ENCODE measurements around the gene RRAS2. TPM values are rescaled to one million over a fixed set of nuclear protein-coding genes. Genes with fewer than 3 reads are reported as not detected.
"Not testable (repeated sequence)": the region's sequence is repeated elsewhere in the genome, so short reads cannot be mapped to it uniquely, and the experiment has no call there.

RRAS2 gene
- total RNA-seq, 1 experiment from 2014 or later = 200 TPM

GRCh38 chr11:14361951-14362350, 3.0 kb upstream of the RRAS2 start:
- H3K4me3 ChIP-seq = no peak overlapping the region
- H3K27me3 ChIP-seq (replicated peaks) = no peaks in the 10 kb centered on the region
- 0 out of 2 replicates have a peak, but pooled peaks cover 3% of the 10 kb centered on the region for H3K9me3 ChIP-seq (replicated peaks)
- no peak for DNase-seq (ENCODE audit: low read depth in 1 of 2, low spot score in 2 of 2)
- H3K4me1 ChIP-seq (replicated peaks) = peaks cover 14% of the 10 kb centered on the region
- no peak overlapping the region for H3K27ac ChIP-seq
- H3K36me3 ChIP-seq = peaks cover 9% of the 10 kb centered on the region

- Histone ChIP-seq H3K4me1 (replicated peaks) (peaks cover 14% of the 10 kb centered on the region), H3K9me3 (replicated peaks) (0 out of 2 replicates have a peak, but pooled peaks cover 3% of the 10 kb centered on the region), H3K4me3 (no peak overlapping the region), H3K27me3 (replicated peaks) (no peaks in the 10 kb centered on the region), H3K36me3 (peaks cover 15% of the 10 kb centered on the region), H3K27ac (no peak overlapping the region)
- DNase-seq (ENCODE audit: low read depth in 1 of 2, low spot score in 2 of 2) = no peak
Measured at GRCh38 chr11:14360976-14361375, 2.0 kb upstream of the RRAS2 start.

- peaks cover 14% of the 10 kb centered on the region for H3K4me1 ChIP-seq (replicated peaks)
- H3K27ac ChIP-seq = no peak overlapping the region
- H3K4me3 ChIP-seq = peak overlapping the region; percentile 100
- H3K36me3 ChIP-seq = peaks cover 18% of the 10 kb centered on the region
- H3K9me3 ChIP-seq (replicated peaks) = 0 out of 2 replicates have a peak, but pooled peaks cover 3% of the 10 kb centered on the region
- DNase-seq (ENCODE audit: low read depth in 1 of 2, low spot score in 2 of 2) = peak in 1 of 2 experiments; percentile 46
- no peaks in the 10 kb centered on the region for H3K27me3 ChIP-seq (replicated peaks)
Measured at GRCh38 chr11:14359501-14360031, 583 bp upstream of the RRAS2 start.

- peak overlapping the region; percentile 100 for H3K4me3 ChIP-seq
- H3K36me3 ChIP-seq = peaks cover 18% of the 10 kb centered on the region
- peak overlapping the region; percentile 86 for H3K27ac ChIP-seq
- H3K27me3 ChIP-seq (replicated peaks) = no peaks in the 10 kb centered on the region
- peaks cover 14% of the 10 kb centered on the region for H3K4me1 ChIP-seq (replicated peaks)
- peak; percentile 80 to 86 for DNase-seq (ENCODE audit: low read depth in 1 of 2, low spot score in 2 of 2)
- 0 out of 2 replicates have a peak, but pooled peaks cover 3% of the 10 kb centered on the region for H3K9me3 ChIP-seq (replicated peaks)
Measured at GRCh38 chr11:14357881-14358728, 878 bp downstream of the RRAS2 start.

- Histone ChIP-seq H3K27ac (no peak overlapping the region), H3K27me3 (replicated peaks) (no peaks in the 10 kb centered on the region), H3K4me3 (no peak overlapping the region), H3K4me1 (replicated peaks) (peaks cover 14% of the 10 kb centered on the region), H3K9me3 (replicated peaks) (0 out of 2 replicates have a peak, but pooled peaks cover 3% of the 10 kb centered on the region), H3K36me3 (peaks cover 18% of the 10 kb centered on the region)
- DNase-seq (ENCODE audit: low read depth in 1 of 2, low spot score in 2 of 2) = no peak
Measured at GRCh38 chr11:14356342-14356741, 2.6 kb downstream of the RRAS2 start.

GRCh38 chr11:14354604-14355003, 4.4 kb downstream of the RRAS2 start:
- H3K4me1 ChIP-seq (replicated peaks) = peaks cover 11% of the 10 kb centered on the region
- DNase-seq (ENCODE audit: low read depth in 1 of 2, low spot score in 2 of 2); H3K4me3 ChIP-seq; H3K27me3 ChIP-seq (replicated peaks); H3K9me3 ChIP-seq (replicated peaks); H3K27ac ChIP-seq: not testable (repeated sequence)
- H3K36me3 ChIP-seq = peaks cover 26% of the 10 kb centered on the region

- Histone ChIP-seq H3K27me3 (replicated peaks) (no peaks in the 10 kb centered on the region), H3K4me1 (replicated peaks) (peaks cover 4% of the 10 kb centered on the region), H3K9me3 (replicated peaks) (peaks cover 10% of the 10 kb centered on the region), H3K4me3 (no peak overlapping the region), H3K27ac (no peak overlapping the region), H3K36me3 (peaks cover 18% of the 10 kb centered on the region; the same call in 1 of the 2 replicates)
- no peak for DNase-seq (ENCODE audit: low read depth in 1 of 2, low spot score in 2 of 2)
Measured at GRCh38 chr11:14350716-14351238, 8.2 kb downstream of the RRAS2 start.

- H3K27me3 ChIP-seq (replicated peaks) = no peaks in the 10 kb centered on the region
- H3K27ac ChIP-seq = no peak overlapping the region
- DNase-seq (ENCODE audit: low read depth in 1 of 2, low spot score in 2 of 2) = no peak
- no peak overlapping the region for H3K4me3 ChIP-seq
- peaks cover 10% of the 10 kb centered on the region for H3K9me3 ChIP-seq (replicated peaks)
- H3K4me1 ChIP-seq (replicated peaks) = peaks cover 9% of the 10 kb centered on the region
- peaks cover 17% of the 10 kb centered on the region; the same call in 1 of the 2 replicates for H3K36me3 ChIP-seq
Measured at GRCh38 chr11:14350215-14350614, 8.8 kb downstream of the RRAS2 start.

- Histone ChIP-seq H3K36me3 (peaks cover 17% of the 10 kb centered on the region; the same call in 1 of the 2 replicates), H3K27me3 (replicated peaks) (no peaks in the 10 kb centered on the region), H3K9me3 (replicated peaks) (peaks cover 10% of the 10 kb centered on the region), H3K4me1 (replicated peaks) (peaks cover 11% of the 10 kb centered on the region), H3K27ac (no peak overlapping the region), H3K4me3 (no peak overlapping the region)
- DNase-seq (ENCODE audit: low read depth in 1 of 2, low spot score in 2 of 2) = no peak
Measured at GRCh38 chr11:14347991-14348390, 11.0 kb downstream of the RRAS2 start.

GRCh38 chr11:14347494-14347893, 11.5 kb downstream of the RRAS2 start:
- H3K9me3 ChIP-seq (replicated peaks) = peaks cover 10% of the 10 kb centered on the region
- H3K4me3 ChIP-seq = no peak overlapping the region
- peaks cover 17% of the 10 kb centered on the region; the same call in 1 of the 2 replicates for H3K36me3 ChIP-seq
- H3K27me3 ChIP-seq (replicated peaks) = no peaks in the 10 kb centered on the region
- H3K27ac ChIP-seq = no peak overlapping the region
- no peak for DNase-seq (ENCODE audit: low read depth in 1 of 2, low spot score in 2 of 2)
- peaks cover 11% of the 10 kb centered on the region for H3K4me1 ChIP-seq (replicated peaks)

- no peak overlapping the region for H3K4me3 ChIP-seq
- peaks cover 17% of the 10 kb centered on the region; the same call in 1 of the 2 replicates for H3K36me3 ChIP-seq
- peak overlapping the region; percentile 2; the same call in 1 of the 2 replicates for H3K27ac ChIP-seq
- no peaks in the 10 kb centered on the region for H3K27me3 ChIP-seq (replicated peaks)
- peaks cover 10% of the 10 kb centered on the region for H3K9me3 ChIP-seq (replicated peaks)
- no peak for DNase-seq (ENCODE audit: low read depth in 1 of 2, low spot score in 2 of 2)
- H3K4me1 ChIP-seq (replicated peaks) = peaks cover 11% of the 10 kb centered on the region
Measured at GRCh38 chr11:14346303-14346955, 12.6 kb downstream of the RRAS2 start.

GRCh38 chr11:14345668-14346067, 13.3 kb downstream of the RRAS2 start:
- Histone ChIP-seq H3K27ac (peak overlapping the region; percentile 2; the same call in 1 of the 2 replicates), H3K9me3 (replicated peaks) (peaks cover 10% of the 10 kb centered on the region), H3K36me3 (peaks cover 13% of the 10 kb centered on the region; the same call in 1 of the 2 replicates), H3K27me3 (replicated peaks) (no peaks in the 10 kb centered on the region), H3K4me3 (no peak overlapping the region), H3K4me1 (replicated peaks) (peaks cover 17% of the 10 kb centered on the region)
- DNase-seq (ENCODE audit: low read depth in 1 of 2, low spot score in 2 of 2) = peak in 1 of 2 experiments; percentile 28

GRCh38 chr11:14345016-14345415, 14.0 kb downstream of the RRAS2 start:
- H3K27ac ChIP-seq = 0 out of 2 replicates have a peak overlapping the region, but pooled peaks have one; percentile 2
- peaks cover 12% of the 10 kb centered on the region; the same call in 1 of the 2 replicates for H3K36me3 ChIP-seq
- not testable (repeated sequence) for DNase-seq (ENCODE audit: low read depth in 1 of 2, low spot score in 2 of 2); H3K4me3 ChIP-seq; H3K27me3 ChIP-seq (replicated peaks)
- H3K4me1 ChIP-seq (replicated peaks) = peaks cover 18% of the 10 kb centered on the region
- peaks cover 10% of the 10 kb centered on the region for H3K9me3 ChIP-seq (replicated peaks)
